HG02623 (cell line): ENCODE data around the gene MYMX.
"Not testable (repeated sequence)": the region's sequence is repeated elsewhere in the genome, so short reads cannot be mapped to it uniquely, and the experiment has no call there.

Source experiments
- ATAC-seq: cut with Tn5 transposase; IDR thresholded peaks from one replicate; pipeline ENCODE4 v1.9.1; 2021; ENCODE audit warnings: moderate library complexity; ENCODE audit not compliant: unreplicated experiment

MYMX gene

GRCh38 chr6:44185953-44186634 is 30.6 kb upstream of the MYMX start:
- ATAC-seq: no peak

GRCh38 chr6:44186635-44187025 is 30.1 kb upstream of the MYMX start:
- ATAC-seq: no peak

- ATAC-seq: no peak
Observed at GRCh38 chr6:44188819-44189218, 27.9 kb upstream of the MYMX start.

- ATAC-seq: no peak
Observed at GRCh38 chr6:44189257-44189656, 27.5 kb upstream of the MYMX start.

- ATAC-seq: peak; percentile 55
Observed at GRCh38 chr6:44190715-44191114, 26.0 kb upstream of the MYMX start.

GRCh38 chr6:44192428-44193041 is 24.2 kb upstream of the MYMX start:
- ATAC-seq: no peak

GRCh38 chr6:44193307-44193910 is 23.3 kb upstream of the MYMX start:
- no peak for ATAC-seq

GRCh38 chr6:44194326-44194725 is 22.4 kb upstream of the MYMX start:
- ATAC-seq: no peak

GRCh38 chr6:44196351-44196750 is 20.4 kb upstream of the MYMX start:
- ATAC-seq: not testable (repeated sequence)

GRCh38 chr6:44198684-44199083 is 18.0 kb upstream of the MYMX start:
- ATAC-seq: no peak

GRCh38 chr6:44199883-44200282 is 16.8 kb upstream of the MYMX start:
- ATAC-seq: no peak

GRCh38 chr6:44201200-44201599 is 15.5 kb upstream of the MYMX start:
- ATAC-seq: no peak

- no peak for ATAC-seq
Observed at GRCh38 chr6:44201638-44202303, 15.0 kb upstream of the MYMX start.

- ATAC-seq: no peak
Observed at GRCh38 chr6:44202332-44202971, 14.3 kb upstream of the MYMX start.

- ATAC-seq: no peak
Observed at GRCh38 chr6:44202972-44203750, 13.6 kb upstream of the MYMX start.

- no peak for ATAC-seq
Observed at GRCh38 chr6:44203955-44204354, 12.8 kb upstream of the MYMX start.

GRCh38 chr6:44207966-44208365 is 8.8 kb upstream of the MYMX start:
- no peak for ATAC-seq

GRCh38 chr6:44211284-44211683 is 5.4 kb upstream of the MYMX start:
- no peak for ATAC-seq

- no peak for ATAC-seq
Observed at GRCh38 chr6:44214307-44214706, 2.4 kb upstream of the MYMX start.

- no peak for ATAC-seq
Observed at GRCh38 chr6:44217332-44218143, 812 bp downstream of the MYMX start.
